ENCODE data around the gene SMO. TPM values are rescaled to one million over a fixed set of nuclear protein-coding genes. Genes with fewer than 3 reads are reported as not detected.

SMO gene
- total RNA-seq: 12.6 and 23.6 TPM in 2 replicates
- 4.5 and 6.4 TPM in 2 replicates for polyA plus RNA-seq
- 5.5 and 7.7 TPM in 2 replicates for polyA plus RNA-seq (2012)
- 28.9 and 45.9 TPM in 2 replicates for polyA minus RNA-seq (ENCODE audit: low replicate concordance)

DNA sequence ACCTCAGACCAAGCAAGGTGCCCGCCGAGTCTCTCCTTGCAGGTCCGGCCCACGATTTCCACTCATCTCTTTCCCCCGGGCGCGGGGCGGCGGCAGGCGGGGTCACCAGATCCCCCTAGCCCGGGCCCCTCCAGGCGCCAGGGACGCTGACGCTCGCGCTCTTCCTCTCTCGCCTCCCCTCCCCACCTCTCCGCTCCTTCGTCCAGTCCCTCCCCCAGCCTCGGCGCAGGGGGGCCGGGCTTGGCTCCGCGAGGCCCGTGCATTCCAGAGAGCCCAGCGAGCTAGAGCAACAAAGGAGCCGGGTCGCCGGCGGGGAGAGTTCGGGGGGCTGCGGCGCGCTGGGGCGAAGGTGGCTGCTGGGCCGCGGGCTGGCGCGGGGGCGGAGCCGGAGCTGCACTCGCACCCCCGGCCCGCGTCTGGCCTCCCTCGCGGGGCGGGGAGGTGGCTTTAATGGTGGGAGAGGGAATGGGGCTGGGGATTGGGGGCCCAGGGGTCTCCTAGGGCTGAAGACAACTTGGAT, at the start of gene SMO:
SMO (plus strand) TSS at position 262 of the 520 bp plus-strand sequence. CDS start 519 bp downstream, outside the sequence.
- Histone ChIP-seq H3K4me2 (ENCODE audit: extremely low read depth, insufficient read depth, low read length) (peak within 1 kb of the TSS; percentile 84), H3K4me3 (replicated peaks in 1 of 4; ENCODE audit: control extremely low read depth in 1 of 4, insufficient read depth in 1 of 4, low read depth in 3 of 4, low read length in 4 of 4) (peak within 1 kb of the TSS; percentile 51 to 75 (median 64)), H3K4me1 (ENCODE audit: control insufficient read depth, extremely low read depth, insufficient read depth, low read length) (no peaks in the 10 kb centered on the region), H2AFZ (ENCODE audit: low read length) (peak within 1 kb of the TSS; percentile 43), H3K9me3 (ENCODE audit: control insufficient read depth, insufficient read depth, low read depth, low read length) (no peaks in the 10 kb centered on the region), H3K27ac (ENCODE audit: insufficient read depth, low read length) (no peak within 1 kb of the TSS), H3K27me3 (ENCODE audit: control insufficient read depth, insufficient read depth, low read length) (peaks cover 14% of the 10 kb centered on the region), H3K9ac (ENCODE audit: insufficient read depth, low read length) (peak within 1 kb of the TSS; percentile 52), H3K36me3 (ENCODE audit: control insufficient read depth, insufficient read depth, low read length) (no peaks in the 10 kb centered on the region), H4K20me1 (ENCODE audit: control insufficient read depth, extremely low read depth, insufficient read depth, low read length) (no peaks in the 10 kb centered on the region), H3K79me2 (ENCODE audit: control insufficient read depth, insufficient read depth, low read length) (no peaks in the 10 kb centered on the region)
- TF ChIP-seq CTCF (conservative IDR thresholded peaks at IDR 0.05 in 1 of 2, IDR thresholded peaks at IDR 0.05 in 1 of 2; ENCODE audit: low read depth in 1 of 2, low read length in 2 of 2) (no peak), EZH2 (IDR thresholded peaks at IDR 0.05; ENCODE audit: low read length, missing control alignments) (no peak)
- DNase-seq (ENCODE audit: low read depth in 2 of 2): peak; percentile 42 to 67

DNA sequence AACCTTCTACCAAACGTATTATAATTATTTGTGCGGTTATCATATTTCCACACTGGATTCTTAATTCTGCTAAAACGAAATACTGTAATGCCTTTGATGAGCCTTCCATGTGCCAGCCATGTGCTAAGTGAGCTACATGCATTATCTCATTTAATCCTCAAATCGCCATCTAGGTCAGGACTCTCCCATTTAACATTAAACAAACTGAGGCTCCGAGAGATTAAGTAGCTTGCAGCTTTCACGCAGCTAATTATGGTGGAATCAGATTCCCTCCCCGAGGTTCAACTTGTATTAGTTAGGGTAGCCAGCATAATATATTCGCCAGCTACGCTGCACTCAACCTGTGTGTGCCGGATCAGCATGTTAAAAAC, 44.7 kb upstream of the SMO start:
- TF ChIP-seq CTCF (conservative IDR thresholded peaks at IDR 0.05 in 1 of 2, IDR thresholded peaks at IDR 0.05 in 1 of 2; ENCODE audit: low read depth in 1 of 2, low read length in 2 of 2): no peak
- TF ChIP-seq EZH2 (IDR thresholded peaks at IDR 0.05; ENCODE audit: low read length, missing control alignments): no peak
- Histone ChIP-seq H3K27me3 (ENCODE audit: control insufficient read depth, insufficient read depth, low read length) (peaks cover 36% of the 10 kb centered on the region), H2AFZ (ENCODE audit: low read length) (no peak overlapping the region), H3K4me2 (ENCODE audit: extremely low read depth, insufficient read depth, low read length) (no peak overlapping the region), H3K4me3 (replicated peaks in 1 of 4; ENCODE audit: control extremely low read depth in 1 of 4, insufficient read depth in 1 of 4, low read depth in 3 of 4, low read length in 4 of 4) (no peak overlapping the region), H3K9ac (ENCODE audit: insufficient read depth, low read length) (no peak overlapping the region), H4K20me1 (ENCODE audit: control insufficient read depth, extremely low read depth, insufficient read depth, low read length) (no peaks in the 10 kb centered on the region), H3K9me3 (ENCODE audit: control insufficient read depth, insufficient read depth, low read depth, low read length) (no peaks in the 10 kb centered on the region), H3K4me1 (ENCODE audit: control insufficient read depth, extremely low read depth, insufficient read depth, low read length) (no peaks in the 10 kb centered on the region), H3K27ac (ENCODE audit: insufficient read depth, low read length) (no peak overlapping the region), H3K79me2 (ENCODE audit: control insufficient read depth, insufficient read depth, low read length) (no peaks in the 10 kb centered on the region), H3K36me3 (ENCODE audit: control insufficient read depth, insufficient read depth, low read length) (no peaks in the 10 kb centered on the region)
- no peak for DNase-seq (ENCODE audit: low read depth in 2 of 2)

DNA sequence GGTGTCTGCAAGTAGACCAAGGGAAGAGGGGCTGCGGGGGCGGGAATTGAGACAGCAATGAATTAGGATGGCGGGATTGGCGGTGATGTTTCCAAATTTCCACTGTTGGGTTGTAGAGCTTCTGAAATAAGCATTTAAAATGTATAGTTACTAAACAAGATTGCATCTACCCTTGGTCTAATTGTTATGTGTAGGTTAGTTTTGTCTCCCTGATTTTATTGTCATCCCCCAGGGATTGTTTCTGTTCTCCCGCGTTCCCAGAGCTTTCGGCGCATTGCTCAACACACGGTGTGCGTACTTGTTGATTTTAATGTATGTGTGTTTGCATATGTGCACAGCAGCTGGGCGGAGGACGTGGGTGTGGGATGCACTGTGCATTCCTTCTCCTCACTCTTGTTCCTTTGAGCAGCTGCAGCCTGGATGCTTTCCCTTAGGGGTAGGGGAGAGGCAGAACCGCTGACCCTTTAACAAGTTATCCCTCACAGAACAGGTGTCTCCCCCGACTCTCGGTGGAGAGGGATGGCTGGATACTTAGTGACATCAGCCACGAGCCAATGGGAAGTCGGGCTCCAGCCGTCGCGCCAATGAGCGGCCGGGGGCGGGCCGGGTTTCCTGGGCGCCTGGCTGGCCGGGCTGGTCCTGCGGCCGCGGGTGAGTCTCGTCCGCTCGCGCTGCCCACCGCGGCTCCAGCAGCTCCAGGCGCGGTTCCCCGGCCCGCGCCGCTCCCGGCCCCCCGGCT, 44.2 kb upstream of the SMO start, which contains the start of gene TSPAN33:
TSPAN33 (plus strand) TSS at position 613 of the 739 bp plus-strand sequence. CDS start 274 bp downstream, outside the sequence.
- Histone ChIP-seq H3K9me3 (ENCODE audit: control insufficient read depth, insufficient read depth, low read depth, low read length) (no peaks in the 10 kb centered on the region), H3K9ac (ENCODE audit: insufficient read depth, low read length) (peak within 1 kb of the TSS; percentile 16), H3K36me3 (ENCODE audit: control insufficient read depth, insufficient read depth, low read length) (no peaks in the 10 kb centered on the region), H3K79me2 (ENCODE audit: control insufficient read depth, insufficient read depth, low read length) (no peaks in the 10 kb centered on the region), H3K4me1 (ENCODE audit: control insufficient read depth, extremely low read depth, insufficient read depth, low read length) (no peaks in the 10 kb centered on the region), H3K27me3 (ENCODE audit: control insufficient read depth, insufficient read depth, low read length) (peaks cover 36% of the 10 kb centered on the region), H4K20me1 (ENCODE audit: control insufficient read depth, extremely low read depth, insufficient read depth, low read length) (no peaks in the 10 kb centered on the region), H2AFZ (ENCODE audit: low read length) (peak within 1 kb of the TSS; percentile 55), H3K27ac (ENCODE audit: insufficient read depth, low read length) (no peak within 1 kb of the TSS), H3K4me2 (ENCODE audit: extremely low read depth, insufficient read depth, low read length) (peak within 1 kb of the TSS; percentile 83), H3K4me3 (replicated peaks in 1 of 4; ENCODE audit: control extremely low read depth in 1 of 4, insufficient read depth in 1 of 4, low read depth in 3 of 4, low read length in 4 of 4) (peak within 1 kb of the TSS in 3 of 4 experiments; percentile 28 to 54 (median 53))
- TF ChIP-seq CTCF (conservative IDR thresholded peaks at IDR 0.05 in 1 of 2, IDR thresholded peaks at IDR 0.05 in 1 of 2; ENCODE audit: low read depth in 1 of 2, low read length in 2 of 2): no peak
- no peak for TF ChIP-seq EZH2 (IDR thresholded peaks at IDR 0.05; ENCODE audit: low read length, missing control alignments)
- peak; percentile 55 to 69 for DNase-seq (ENCODE audit: low read depth in 2 of 2)

All from fibroblast of lung (primary cell).